Measurements from ENCODE around the gene AZIN2.
"Not testable (repeated sequence)": the region's sequence is repeated elsewhere in the genome, so short reads cannot be mapped to it uniquely, and the experiment has no call there.

Gene AZIN2

GRCh38 chr1:33131191-33131590 lies 50.2 kb downstream of the AZIN2 start:
- no peak for DNase-seq

GRCh38 chr1:33132549-33132948 lies 51.6 kb downstream of the AZIN2 start:
- DNase-seq = no peak

- DNase-seq = no peak
Observed at GRCh38 chr1:33133478-33134105, 52.6 kb downstream of the AZIN2 start.

GRCh38 chr1:33136041-33136440 lies 55.1 kb downstream of the AZIN2 start:
- DNase-seq = not testable (repeated sequence)

GRCh38 chr1:33137800-33138199 lies 56.8 kb downstream of the AZIN2 start:
- peak; percentile 45 for DNase-seq

GRCh38 chr1:33140153-33141149 lies 59.5 kb downstream of the AZIN2 start:
- DNase-seq = no peak

- no peak for DNase-seq
Observed at GRCh38 chr1:33141216-33141615, 60.3 kb downstream of the AZIN2 start.

- no peak for DNase-seq
Observed at GRCh38 chr1:33141781-33142180, 60.8 kb downstream of the AZIN2 start.

GRCh38 chr1:33142483-33143064 lies 61.6 kb downstream of the AZIN2 start:
- no peak for DNase-seq

- no peak for DNase-seq
Observed at GRCh38 chr1:33143176-33143575, 62.2 kb downstream of the AZIN2 start.

- DNase-seq = no peak
Observed at GRCh38 chr1:33143698-33144097, 62.7 kb downstream of the AZIN2 start.

- no peak for DNase-seq
Observed at GRCh38 chr1:33146003-33146402, 65.0 kb downstream of the AZIN2 start.

- no peak for DNase-seq
Observed at GRCh38 chr1:33147275-33147996, 66.5 kb downstream of the AZIN2 start.

GRCh38 chr1:33147997-33148314 lies 67.0 kb downstream of the AZIN2 start:
- no peak for DNase-seq

GRCh38 chr1:33148615-33149014 lies 67.7 kb downstream of the AZIN2 start:
- DNase-seq = no peak

GRCh38 chr1:33149453-33150190 lies 68.7 kb downstream of the AZIN2 start:
- no peak for DNase-seq

GRCh38 chr1:33150522-33150921 lies 69.6 kb downstream of the AZIN2 start:
- DNase-seq = no peak

- no peak for DNase-seq
Observed at GRCh38 chr1:33151116-33151515, 70.2 kb downstream of the AZIN2 start.

- DNase-seq = peak; percentile 81
Observed at GRCh38 chr1:33152685-33153432, 71.9 kb downstream of the AZIN2 start.

- DNase-seq = no peak
Observed at GRCh38 chr1:33153650-33154049, 72.7 kb downstream of the AZIN2 start.

- DNase-seq = no peak
Observed at GRCh38 chr1:33155877-33156538, 75.1 kb downstream of the AZIN2 start.
